GM12878 (cell line): ENCODE measurements around the gene FAM118A. TPM values are rescaled to one million over a fixed set of nuclear protein-coding genes. Genes with fewer than 3 reads are reported as not detected.

ENCODE experiments used
- ATAC-seq: fragments of 200-7000 bp; cut with Tn5 transposase; 3 replicates; pipeline ENCODE4 v1.9.1; 2020; ENCODE audit warnings: mild to moderate bottlenecking, moderate library complexity
- BruUV-seq: library from RNA; stranded (reverse); fragments of 400-500 nt; replicated peaks from 2 replicates; lab custom pipeline; 2021; lab: Mats Ljungman, UMichigan
- CTCF ChIA-PET: fragments of 300-600 bp; sonication (Branson Sonifier 250); formaldehyde crosslinking; extraction: SDS; loops from one replicate; lab custom pipeline; 2021; ENCODE audit warnings: inconsistent platforms; lab: Yijun Ruan, JAX
- POLR2A ChIA-PET: fragments of 350-600 bp; formaldehyde crosslinking; extraction: SDS; loops from one replicate; lab custom pipeline; 2021; ENCODE audit warnings: inconsistent platforms; lab: Charles Lee
- RAD21 ChIA-PET: fragments of 300-600 bp; sonication (Branson Sonifier 250); formaldehyde crosslinking; loops from one replicate; lab custom pipeline; 2023; ENCODE audit warnings: antibody characterized with exemption; ENCODE audit not compliant: unreplicated experiment; lab: Charles Lee
- SMC1A ChIA-PET: fragments of 300-600 bp; sonication (Branson Sonifier 250); formaldehyde crosslinking; loops from one replicate; lab custom pipeline; 2023; ENCODE audit not compliant: unreplicated experiment, uncharacterized antibody; lab: Charles Lee
- DNase-seq: peaks from one replicate; pipeline ENCODE4 v3.0.0-alpha.2; 2011; ENCODE audit warnings: low read depth, low spot score
- FAIRE-seq: peaks from 3 replicates; lab custom pipeline; 2011; peaks lifted over from hg19 to GRCh38; lab: Jason Lieb, UNC
- H2AFZ ChIP-seq: 2 replicates; pipeline ENCODE4 v1.6.0; 2011; ENCODE audit warnings: low read depth, low read length, control low read depth; ENCODE audit not compliant: control insufficient read depth
- H3K27ac ChIP-seq: 2 replicates; pipeline ENCODE4 v1.5.1; 2011; ENCODE audit warnings: control low read depth; ENCODE audit not compliant: control insufficient read depth, insufficient read depth
- H3K27me3 ChIP-seq, 2 experiments: replicated peaks in 1 of 2; 2 replicates each; pipeline versions ENCODE4 v1.6.0 to v1.6.1; 2011; ENCODE audit warnings: low read length in 1 of 2; ENCODE audit not compliant: control insufficient read depth in 2 of 2, insufficient read depth in 2 of 2
- H3K36me3 ChIP-seq, 2 experiments: 2 replicates each; pipeline ENCODE4 v1.5.1; 2011; ENCODE audit warnings: low read length in 1 of 2; ENCODE audit not compliant: control insufficient read depth in 2 of 2, insufficient read depth in 2 of 2
- H3K4me1 ChIP-seq: 2 replicates; pipeline ENCODE4 v1.6.1; 2011; ENCODE audit warnings: mild to moderate bottlenecking, low read length, moderate library complexity, mixed read lengths; ENCODE audit not compliant: control insufficient read depth, insufficient read depth
- H3K4me2 ChIP-seq: 2 replicates; pipeline ENCODE4 v1.6.0; 2011; ENCODE audit warnings: control low read depth; ENCODE audit not compliant: control insufficient read depth, insufficient read depth
- H3K4me3 ChIP-seq: fragments of 200-600 bp; sonication (generic); 2 replicates; pipeline ENCODE4 v1.5.1; 2016
- H3K79me2 ChIP-seq: 2 replicates; pipeline ENCODE4 v1.6.0; 2011; ENCODE audit warnings: low read length; ENCODE audit not compliant: control insufficient read depth, insufficient read depth
- H3K9ac ChIP-seq: 2 replicates; pipeline ENCODE4 v1.8.0; 2011; ENCODE audit warnings: low read length, control low read depth, mixed read lengths; ENCODE audit not compliant: control insufficient read depth, insufficient read depth
- H3K9me3 ChIP-seq: replicated peaks from 3 replicates; pipeline ENCODE4 v1.5.1; 2011; ENCODE audit warnings: mild to moderate bottlenecking, low read length; ENCODE audit not compliant: control insufficient read depth, insufficient read depth
- H4K20me1 ChIP-seq: 2 replicates; pipeline ENCODE4 v1.6.0; 2011; ENCODE audit not compliant: control insufficient read depth, insufficient read depth
- ATF7 ChIP-seq: fragments of 450-650 bp; IDR thresholded peaks from 2 replicates; pipeline ENCODE4 v1.6.1; 2016; ENCODE audit warnings: low read depth, mild to moderate bottlenecking
- CHD2 ChIP-seq: IDR thresholded peaks from 2 replicates; pipeline ENCODE4 v1.6.1; 2011; ENCODE audit warnings: low read depth, low read length, improper control_type of control experiment, borderline replicate concordance
- DPF2 ChIP-seq: fragments of 450-650 bp; IDR thresholded peaks from 2 replicates; pipeline ENCODE4 v1.6.1; 2017; ENCODE audit warnings: mild to moderate bottlenecking
- EZH2 ChIP-seq: IDR thresholded peaks from 2 replicates; pipeline ENCODE4 v1.6.1; 2012; ENCODE audit warnings: low read depth, mild to moderate bottlenecking, control low read depth, inconsistent platforms, low read length, borderline replicate concordance; ENCODE audit not compliant: control insufficient read depth
- FOXK2 ChIP-seq: fragments of 450-650 bp; IDR thresholded peaks from 2 replicates; pipeline ENCODE4 v1.6.1; 2017; ENCODE audit warnings: mild to moderate bottlenecking, moderate library complexity
- IRF4 ChIP-seq: IDR thresholded peaks from 2 replicates; pipeline ENCODE4 v1.6.1; 2011; ENCODE audit warnings: low read depth, low read length
- KDM1A ChIP-seq: fragments of 200-600 bp; sonication (generic); IDR thresholded peaks from 2 replicates; pipeline ENCODE4 v1.6.1; 2016; ENCODE audit warnings: borderline replicate concordance
- KLF5 ChIP-seq: fragments of 450-650 bp; IDR thresholded peaks from 2 replicates; pipeline ENCODE4 v1.6.1; 2014; ENCODE audit warnings: mild to moderate bottlenecking; ENCODE audit not compliant: partially characterized antibody
- RFX5 ChIP-seq: IDR thresholded peaks from 2 replicates; pipeline ENCODE4 v1.6.1; 2011; ENCODE audit warnings: low read depth, low read length, improper control_type of control experiment
- SMARCA5 ChIP-seq: fragments of 450-650 bp; IDR thresholded peaks from 2 replicates; pipeline ENCODE4 v1.6.1; 2017; ENCODE audit warnings: mild to moderate bottlenecking
- ZNF217 ChIP-seq: fragments of 450-650 bp; IDR thresholded peaks from 2 replicates; pipeline ENCODE4 v1.6.1; 2017; ENCODE audit warnings: antibody characterized with exemption, mild to moderate bottlenecking
- ZZZ3 ChIP-seq: IDR thresholded peaks from 2 replicates; pipeline ENCODE4 v1.6.1; 2011; ENCODE audit warnings: low read depth; ENCODE audit not compliant: control insufficient read depth, insufficient read length
- WGBS: methylation state at CpG from one replicate; pipeline ENCODE4 v1.1.6; 2016; ENCODE audit warnings: low lambda C conversion rate; ENCODE audit not compliant: insufficient replicate concordance, insufficient coverage; ENCODE audit errors: missing lambda C conversion rate; 5-methylcytosine and 5-hydroxymethylcytosine counted together
- in situ Hi-C: fragments of 300-500 bp; cut with MboI; formaldehyde crosslinking; loops from 9 replicates; pipeline ENCODE4 v1.14.3; 2018; ENCODE audit warnings: mixed read lengths
- intact Hi-C: fragments of 100-400 bp; cut with micrococcal nuclease; formaldehyde crosslinking; loops from one replicate; pipeline ENCODE4 v1.14.2; 2022; ENCODE audit not compliant: unreplicated experiment
- polyA plus RNA-seq, 11 experiments: library from polyadenylated mRNA; depleted of rRNA in 4 of 11; unstranded in 6 of 11; stranded (reverse) in 5 of 11; fragments of >200 nt; fragmentation: Nextera tagmentation in 4 of 11; fragmentation: Illumina TruSeq in 1 of 11; extraction: Ambion mirVana in 4 of 11; extraction: Trizol in 1 of 11; gene quantifications; 1 replicate in 1 of 11; 2 replicates in 10 of 11; pipeline versions ENCODE4 v1.2.1 to v1.2.3, GENCODE V29; 2011 to 2016; ENCODE audit warnings: inconsistent platforms in 2 of 11, missing spikeins in 2 of 11, low read depth in 1 of 11
- total RNA-seq, 4 experiments: library from RNA; depleted of rRNA in 3 of 4; stranded (reverse); fragments of >200 nt in 3 of 4; fragmentation: Illumina TruSeq in 1 of 4; extraction: Trizol in 1 of 4; gene quantifications; 2 replicates each; pipeline versions ENCODE4 v1.2.1 to v1.2.3, GENCODE V29; 2013 to 2021
- TF ChIP-seq, protein P1 (sequence below): fragments of 150-350 bp; IDR thresholded peaks from 2 replicates; pipeline ENCODE4 v1.6.1; 2014; ENCODE audit warnings: mild to moderate bottlenecking, low read depth, low read length
- TF ChIP-seq, protein P2 (sequence below): IDR thresholded peaks from 2 replicates; pipeline ENCODE4 v1.6.1; 2012; ENCODE audit warnings: low read depth, low read length, improper control_type of control experiment

FAM118A gene
- total and polyA plus RNA-seq, 10 of the 15 experiments (the other 5 are each of a cell fraction or from before 2014, with no cell fraction given) = 17.4 to 332 (median 56.6) TPM

DNA sequence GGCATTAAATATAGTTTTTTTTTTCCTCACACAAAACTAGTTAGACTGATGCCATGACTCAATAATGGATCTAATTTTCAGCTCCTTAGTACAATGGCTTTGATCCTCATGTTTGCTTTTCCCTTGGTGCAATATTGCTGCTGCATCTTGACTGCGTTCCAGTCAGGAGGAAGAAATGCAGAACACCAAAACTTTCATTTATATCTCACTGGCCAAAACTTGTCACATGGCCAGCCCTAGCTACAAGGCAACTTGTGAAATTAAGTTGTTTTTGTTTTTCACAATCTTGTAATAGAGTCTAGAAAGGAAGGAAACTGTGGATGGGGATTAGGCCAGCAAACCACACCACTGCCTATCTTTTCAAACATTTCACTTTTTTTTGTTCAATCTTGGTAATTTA is 67.0 kb downstream of the FAM118A start:
- RAD21 ChIA-PET = no interaction called here
- in situ Hi-C loops = no loop called here
- H3K36me3 ChIP-seq = no peaks in the 10 kb centered on the region
- CTCF ChIA-PET = no interaction called here
- BruUV-seq = no TSS peak
- H3K27me3 ChIP-seq = no peaks in the 10 kb centered on the region
- SMC1A ChIA-PET = interaction anchor here (1.9 kb wide), 1 partner anchor 19 kb away, joined by 6 read pairs; no protein-coding TSS in a partner anchor
- FAIRE-seq = no peak
- TF ChIP-seq ATF7 = no peak
- TF ChIP-seq KDM1A = no peak
- no peak for TF ChIP-seq FOXK2
- no peak for TF ChIP-seq IRF4
- no peak for TF ChIP-seq ZNF217
- TF ChIP-seq, protein P1, sequence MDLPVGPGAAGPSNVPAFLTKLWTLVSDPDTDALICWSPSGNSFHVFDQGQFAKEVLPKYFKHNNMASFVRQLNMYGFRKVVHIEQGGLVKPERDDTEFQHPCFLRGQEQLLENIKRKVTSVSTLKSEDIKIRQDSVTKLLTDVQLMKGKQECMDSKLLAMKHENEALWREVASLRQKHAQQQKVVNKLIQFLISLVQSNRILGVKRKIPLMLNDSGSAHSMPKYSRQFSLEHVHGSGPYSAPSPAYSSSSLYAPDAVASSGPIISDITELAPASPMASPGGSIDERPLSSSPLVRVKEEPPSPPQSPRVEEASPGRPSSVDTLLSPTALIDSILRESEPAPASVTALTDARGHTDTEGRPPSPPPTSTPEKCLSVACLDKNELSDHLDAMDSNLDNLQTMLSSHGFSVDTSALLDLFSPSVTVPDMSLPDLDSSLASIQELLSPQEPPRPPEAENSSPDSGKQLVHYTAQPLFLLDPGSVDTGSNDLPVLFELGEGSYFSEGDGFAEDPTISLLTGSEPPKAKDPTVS = no peak
- TF ChIP-seq CHD2 = no peak
- TF ChIP-seq DPF2 = no peak
- TF ChIP-seq KLF5 = no peak
- no peak for TF ChIP-seq SMARCA5
- TF ChIP-seq, protein P2, sequence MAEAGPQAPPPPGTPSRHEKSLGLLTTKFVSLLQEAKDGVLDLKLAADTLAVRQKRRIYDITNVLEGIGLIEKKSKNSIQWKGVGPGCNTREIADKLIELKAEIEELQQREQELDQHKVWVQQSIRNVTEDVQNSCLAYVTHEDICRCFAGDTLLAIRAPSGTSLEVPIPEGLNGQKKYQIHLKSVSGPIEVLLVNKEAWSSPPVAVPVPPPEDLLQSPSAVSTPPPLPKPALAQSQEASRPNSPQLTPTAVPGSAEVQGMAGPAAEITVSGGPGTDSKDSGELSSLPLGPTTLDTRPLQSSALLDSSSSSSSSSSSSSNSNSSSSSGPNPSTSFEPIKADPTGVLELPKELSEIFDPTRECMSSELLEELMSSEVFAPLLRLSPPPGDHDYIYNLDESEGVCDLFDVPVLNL = no peak
- no peak for TF ChIP-seq EZH2
- TF ChIP-seq ZZZ3 = no peak
- TF ChIP-seq RFX5 = no peak
- TF ChIP-seq, all 136 proteins: peak for 0
- Histone ChIP-seq H2AFZ (no peak overlapping the region), H3K4me2 (no peak overlapping the region), H3K9me3 (no peaks in the 10 kb centered on the region), H3K9ac (no peak overlapping the region), H3K4me1 (no peaks in the 10 kb centered on the region), H3K4me3 (no peak overlapping the region), H3K27ac (no peak overlapping the region), H3K79me2 (no peaks in the 10 kb centered on the region), H4K20me1 (no peaks in the 10 kb centered on the region)
- no peak for ATAC-seq
- no peak for DNase-seq
- POLR2A ChIA-PET = no interaction called here
- intact Hi-C loops = no loop called here
- 84% methylated on average over 1 of the region's 1 CpG for WGBS
